Aorta (tissue), 5 donors: ENCODE measurements around the gene OR2T10. TPM values are rescaled to one million over a fixed set of nuclear protein-coding genes. Genes with fewer than 3 reads are reported as not detected.

Source experiments
- ATAC-seq: fragments of 200-7000 bp; cut with Tn5 transposase; one replicate; pipeline ENCODE4 v1.9.1; 2022; ENCODE audit warnings: moderate library complexity; ENCODE audit not compliant: low FRiP score
- DNase-seq, 2 donors: peaks; one replicate each; pipeline ENCODE4 v3.0.0-alpha.2; 2020
- H3K27ac ChIP-seq, 2 donors: one replicate each; pipeline ENCODE4 v1.5.1; 2013; ENCODE audit warnings: low read length in 2 of 2, mild to moderate bottlenecking in 2 of 2, moderate library complexity in 2 of 2, control low read depth in 1 of 2, inconsistent platforms in 1 of 2, low read depth in 1 of 2
- H3K27me3 ChIP-seq, 2 donors: one replicate each; pipeline ENCODE4 v1.6.1; 2013; ENCODE audit warnings: control low read depth in 1 of 2, low read length in 1 of 2, mild to moderate bottlenecking in 1 of 2, moderate library complexity in 1 of 2; ENCODE audit not compliant: insufficient read depth in 2 of 2, control insufficient read depth in 1 of 2
- H3K36me3 ChIP-seq, 2 donors: one replicate each; pipeline ENCODE4 v1.6.1; 2013; ENCODE audit warnings: control low read depth in 1 of 2, low read length in 1 of 2, mild to moderate bottlenecking in 1 of 2; ENCODE audit not compliant: insufficient read depth in 2 of 2, control insufficient read depth in 1 of 2
- H3K4me1 ChIP-seq, 2 donors: one replicate each; pipeline ENCODE4 v1.6.1; 2013; ENCODE audit warnings: low read length in 2 of 2, control low read depth in 1 of 2, mild to moderate bottlenecking in 1 of 2, moderate library complexity in 1 of 2; ENCODE audit not compliant: insufficient read depth in 2 of 2, control insufficient read depth in 1 of 2
- H3K4me3 ChIP-seq, 2 donors: one replicate each; pipeline ENCODE4 v1.5.1; 2013; ENCODE audit warnings: low read length in 2 of 2, control low read depth in 1 of 2, mild to moderate bottlenecking in 1 of 2
- H3K9me3 ChIP-seq: one replicate; pipeline ENCODE4 v1.6.1; 2013; ENCODE audit warnings: mild to moderate bottlenecking, low read length; ENCODE audit not compliant: control insufficient read depth
- WGBS, 2 donors: extraction: QIAGEN DNeasy Blood & Tissue Kit; methylation state at CpG; one replicate each; pipeline ENCODE4 v1.1.7; 2013; 5-methylcytosine and 5-hydroxymethylcytosine counted together
- intact Hi-C, 2 donors: fragments of 100-400 bp; cut with DNase I; formaldehyde crosslinking; loops; one replicate each; pipeline versions ENCODE4 v1.14.2 to v1.15.0; 2022
- polyA plus RNA-seq, 2 donors: library from polyadenylated mRNA; stranded (reverse); fragments of 200-250 nt; gene quantifications; one replicate each; pipeline ENCODE4 v1.2.3, GENCODE V29; 2013
- total RNA-seq, 2 donors: library from RNA; stranded (reverse); fragmentation: NEBNext Ultra II Directional; extraction: Animal tissue kit (Norgen Biotek cat#: 25700); gene quantifications; one replicate each; pipeline ENCODE4 v1.2.1, GENCODE V29; 2021
- donor health status: healthy with polysubstance abuse.
- donor health status: Bipolar disorder and iron deficiency.
- donor health status: DM: no; HTN: no; CAD: no.
- donor health status: DM: no; HTN: no; CAD: no.
- donor health status: DM: yes; HTN: yes; CAD: no.

OR2T10 gene
- total and polyA plus RNA-seq, 4 donors: not detected

- Histone ChIP-seq H3K27ac (no peak overlapping the region), H3K36me3 (no peaks in the 10 kb centered on the region), H3K27me3 (no peaks in the 10 kb centered on the region), H3K4me3 (no peak overlapping the region), H3K9me3 (no peaks in the 10 kb centered on the region), H3K4me1 (no peaks in the 10 kb centered on the region)
- ATAC-seq (no peak), DNase-seq (no peak)
- intact Hi-C loops: no loop called here
- 73 to 75% methylated on average over 7 of the region's 7 CpGs for WGBS, 2 donors
Observed at GRCh38 chr1:248631354-248632008, 34.0 kb upstream of the OR2T10 start.

GRCh38 chr1:248630551-248630950 lies 33.1 kb upstream of the OR2T10 start:
- WGBS, 2 donors: 67 to 70% methylated on average over 2 of the region's 2 CpGs
- DNase-seq (no peak), ATAC-seq (no peak)
- Histone ChIP-seq H3K27ac (no peak overlapping the region), H3K4me3 (no peak overlapping the region), H3K36me3 (no peaks in the 10 kb centered on the region), H3K27me3 (no peaks in the 10 kb centered on the region), H3K4me1 (no peaks in the 10 kb centered on the region), H3K9me3 (no peaks in the 10 kb centered on the region)
- intact Hi-C loops: no loop called here

- no peaks in the 10 kb centered on the region for H3K27me3 ChIP-seq
- 74 to 78% methylated on average over 9 of the region's 9 CpGs for WGBS, 2 donors
- H3K36me3 ChIP-seq: no peaks in the 10 kb centered on the region
- H3K27ac ChIP-seq: no peak overlapping the region
- DNase-seq (no peak), ATAC-seq (no peak)
- no peaks in the 10 kb centered on the region for H3K4me1 ChIP-seq
- intact Hi-C loops: loop anchor here in 1 of 2 donors (10.0 kb wide), 1 partner anchor 57 kb away; no protein-coding TSS in a partner anchor
- H3K9me3 ChIP-seq: no peaks in the 10 kb centered on the region
- H3K4me3 ChIP-seq: no peak overlapping the region
Observed at GRCh38 chr1:248627971-248628844, 30.7 kb upstream of the OR2T10 start.

GRCh38 chr1:248625971-248626370 lies 28.5 kb upstream of the OR2T10 start:
- intact Hi-C loops: loop anchor here in 1 of 2 donors (10.0 kb wide), 1 partner anchor 59 kb away; no protein-coding TSS in a partner anchor
- H3K27ac ChIP-seq: no peak overlapping the region
- H3K9me3 ChIP-seq: no peaks in the 10 kb centered on the region
- no peak for DNase-seq
- no peaks in the 10 kb centered on the region for H3K4me1 ChIP-seq
- 67 to 78% methylated on average over 5 of the region's 5 CpGs for WGBS, 2 donors
- H3K4me3 ChIP-seq: no peak overlapping the region
- no peaks in the 10 kb centered on the region for H3K27me3 ChIP-seq
- ATAC-seq: no peak
- H3K36me3 ChIP-seq: no peaks in the 10 kb centered on the region

GRCh38 chr1:248625166-248625565 lies 27.7 kb upstream of the OR2T10 start:
- 60 to 68% methylated on average over 4 of the region's 4 CpGs for WGBS, 2 donors
- Histone ChIP-seq H3K4me3 (no peak overlapping the region), H3K27ac (no peak overlapping the region), H3K9me3 (no peaks in the 10 kb centered on the region), H3K4me1 (no peaks in the 10 kb centered on the region), H3K27me3 (no peaks in the 10 kb centered on the region), H3K36me3 (no peaks in the 10 kb centered on the region)
- no peak for ATAC-seq
- DNase-seq: no peak
- intact Hi-C loops: loop anchor here in 1 of 2 donors (10.0 kb wide), 1 partner anchor 60 kb away; no protein-coding TSS in a partner anchor

- Histone ChIP-seq H3K27ac (no peak overlapping the region), H3K36me3 (no peaks in the 10 kb centered on the region), H3K4me3 (no peak overlapping the region), H3K4me1 (no peaks in the 10 kb centered on the region), H3K27me3 (no peaks in the 10 kb centered on the region), H3K9me3 (no peaks in the 10 kb centered on the region)
- intact Hi-C loops: loop anchor here in 1 of 2 donors (5.0 to 10.0 kb wide), 2 partner anchors 62 to 185 kb away; no protein-coding TSS in a partner anchor
- no peak for ATAC-seq
- WGBS, 2 donors: 60 to 66% methylated on average over 4 of the region's 4 CpGs
- DNase-seq: no peak
Observed at GRCh38 chr1:248622570-248623001, 25.1 kb upstream of the OR2T10 start.

- Histone ChIP-seq H3K4me3 (no peak overlapping the region), H3K9me3 (no peaks in the 10 kb centered on the region), H3K4me1 (no peaks in the 10 kb centered on the region), H3K27me3 (no peaks in the 10 kb centered on the region), H3K36me3 (no peaks in the 10 kb centered on the region), H3K27ac (no peak overlapping the region)
- ATAC-seq (no peak), DNase-seq (no peak)
- intact Hi-C loops: loop anchor here in 1 of 2 donors (5.0 to 10.0 kb wide), 2 partner anchors 63 to 186 kb away; no protein-coding TSS in a partner anchor
- 56 to 67% methylated on average over 7 of the region's 7 CpGs for WGBS, 2 donors
Observed at GRCh38 chr1:248621770-248622169, 24.3 kb upstream of the OR2T10 start.

GRCh38 chr1:248618878-248619277 lies 21.4 kb upstream of the OR2T10 start:
- WGBS, 2 donors: 3 to 6% methylated on average over 3 of the region's 3 CpGs
- no peak overlapping the region for H3K4me3 ChIP-seq
- ATAC-seq: no peak

More at GRCh38 chr1:248618878-248619277, 21.4 kb upstream of the OR2T10 start:
- H3K27ac ChIP-seq: no peak overlapping the region
- intact Hi-C loops: no loop called here
- no peaks in the 10 kb centered on the region for H3K9me3 ChIP-seq
- peak; percentile 63 to 69 for DNase-seq
- peaks cover 0 to under 1% of the 10 kb centered on the region in 2 donors for H3K27me3 ChIP-seq
- no peaks in the 10 kb centered on the region for H3K36me3 ChIP-seq
- no peaks in the 10 kb centered on the region for H3K4me1 ChIP-seq
